ENCODE data around the gene RPS27.
"Not testable (repeated sequence)": the region's sequence is repeated elsewhere in the genome, so short reads cannot be mapped to it uniquely, and the experiment has no call there.

Gene RPS27

DNA sequence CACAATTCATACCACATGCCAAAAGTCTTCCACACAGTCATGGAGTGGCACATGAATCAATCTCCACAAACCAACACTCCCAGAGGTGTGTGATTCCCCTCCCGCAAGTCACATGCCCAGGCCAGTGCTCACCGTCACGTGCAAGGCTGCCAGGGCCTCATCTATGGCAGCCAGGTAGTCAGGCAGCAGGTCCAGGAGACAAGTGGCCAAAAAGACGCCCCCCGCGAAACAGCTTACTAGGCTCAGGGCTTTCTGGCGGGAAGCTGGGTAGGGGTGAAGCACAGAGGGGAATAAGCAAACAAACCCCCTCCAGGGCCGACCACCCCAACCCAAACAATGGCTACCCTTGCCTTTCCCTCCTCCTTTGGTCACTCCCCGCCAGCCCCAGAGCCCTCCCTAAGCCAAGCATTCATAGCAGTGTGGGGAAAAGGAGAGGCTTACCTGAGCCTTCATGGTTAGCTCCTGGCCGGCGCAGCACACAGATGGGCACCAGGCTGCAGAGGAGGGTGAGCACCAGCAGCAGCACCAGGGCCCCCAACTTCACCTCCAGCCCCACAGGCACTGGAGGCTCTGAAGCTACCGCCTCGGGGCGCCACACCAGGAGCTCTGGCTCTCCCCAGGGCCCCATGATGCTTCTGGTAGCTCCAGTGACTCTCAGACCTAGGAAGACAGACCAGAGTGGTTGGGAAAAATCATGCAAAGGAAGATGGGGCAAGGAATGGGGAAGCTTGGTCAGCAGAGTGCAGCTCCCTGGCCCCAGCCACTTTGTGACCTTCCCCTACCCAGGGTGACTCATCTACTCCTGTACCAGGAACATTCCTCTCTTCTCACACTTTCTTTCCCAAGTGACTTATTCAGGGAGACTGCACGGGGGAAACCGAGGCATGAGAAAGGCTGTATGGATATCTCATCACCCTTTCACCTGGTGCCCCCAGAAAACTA is 28.2 kb upstream of the RPS27 start:
- DNase-seq: no peak

DNA sequence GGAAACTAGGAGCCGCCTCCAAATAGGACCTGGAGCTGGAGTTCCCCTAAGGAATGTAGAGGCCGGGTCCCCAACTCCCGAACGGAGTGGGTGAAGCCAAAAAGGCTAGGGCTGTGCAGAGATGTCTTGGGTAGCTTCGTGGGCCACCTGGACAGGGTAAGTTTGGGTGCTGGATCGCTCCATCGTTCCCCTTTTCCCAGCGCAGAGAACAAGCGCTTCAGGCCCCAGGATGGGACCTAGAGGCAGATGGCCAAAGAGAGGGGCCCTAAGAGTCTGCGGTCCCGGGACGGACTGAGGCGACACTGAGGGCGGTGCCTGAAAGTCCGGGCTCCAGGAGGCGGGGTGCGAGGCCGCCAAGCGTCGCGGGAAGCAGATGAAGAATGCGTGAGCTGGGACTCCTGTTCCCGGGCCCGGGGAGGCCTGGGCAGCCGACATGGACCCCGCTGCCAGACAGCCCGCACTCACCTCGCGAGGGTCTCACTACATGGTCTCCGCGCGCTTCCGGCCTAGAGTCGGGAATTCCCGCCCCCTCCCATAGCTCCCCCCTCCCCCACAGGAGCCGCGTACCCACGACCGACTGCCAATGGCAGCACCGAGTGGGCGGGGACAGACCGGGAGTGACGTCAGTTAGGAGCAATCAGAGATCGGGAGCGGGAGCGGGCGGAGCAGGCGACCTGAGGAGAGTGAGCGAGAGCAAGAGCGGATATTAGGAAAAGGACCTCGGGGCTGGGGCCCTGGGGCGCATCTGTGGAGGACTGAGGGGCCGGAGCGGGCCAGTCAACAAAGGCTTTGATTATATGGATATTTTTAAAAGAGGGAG is 27.3 kb upstream of the RPS27 start, which contains the start of gene SLC39A1:
SLC39A1 (minus strand) TSS at position 508 of the 820 bp plus-strand sequence. CDS start 822 bp downstream, outside the sequence.
- peak; percentile 86 for DNase-seq

- no peak for DNase-seq
Measured at GRCh38 chr1:153963850-153964331, 26.7 kb upstream of the RPS27 start.

- peak; percentile 68 for DNase-seq
Measured at GRCh38 chr1:153967107-153967999, 23.2 kb upstream of the RPS27 start, which contains the start of gene CREB3L4. TSS of gene CREB3L4 (plus strand) at chr1:153967902. CDS start at chr1:153968526, 624 bp downstream.

- DNase-seq: no peak
Measured at GRCh38 chr1:153968000-153968363, 22.6 kb upstream of the RPS27 start.

DNA sequence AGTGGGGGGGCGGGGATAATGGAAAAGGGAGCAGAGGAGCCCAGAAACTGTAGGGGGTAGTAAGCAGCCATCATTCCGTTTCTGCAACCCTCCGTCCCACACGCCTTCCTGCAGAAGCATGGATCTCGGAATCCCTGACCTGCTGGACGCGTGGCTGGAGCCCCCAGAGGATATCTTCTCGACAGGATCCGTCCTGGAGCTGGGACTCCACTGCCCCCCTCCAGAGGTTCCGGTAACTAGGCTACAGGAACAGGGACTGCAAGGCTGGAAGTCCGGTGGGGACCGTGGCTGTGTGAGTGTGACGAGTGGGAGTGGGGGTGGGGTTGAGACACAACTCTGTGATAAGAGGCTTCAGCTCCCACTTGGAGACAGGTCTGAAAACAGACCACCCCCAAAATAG is 22.2 kb upstream of the RPS27 start:
- DNase-seq: no peak

DNA sequence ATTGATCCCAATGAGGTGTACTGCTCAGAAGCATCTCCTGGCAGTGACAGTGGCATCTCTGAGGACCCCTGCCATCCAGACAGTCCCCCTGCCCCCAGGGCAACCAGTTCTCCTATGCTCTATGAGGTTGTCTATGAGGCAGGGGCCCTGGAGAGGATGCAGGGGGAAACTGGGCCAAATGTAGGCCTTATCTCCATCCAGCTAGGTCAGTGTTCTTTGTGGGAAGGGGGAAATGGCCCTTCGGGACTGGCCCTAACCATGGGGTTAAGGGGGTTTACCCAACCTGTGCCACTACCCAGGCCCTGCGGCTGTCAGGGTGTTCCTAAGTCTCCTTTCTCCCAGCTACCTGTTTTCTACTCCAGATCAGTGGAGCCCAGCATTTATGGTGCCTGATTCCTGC is 21.6 kb upstream of the RPS27 start:
- DNase-seq: no peak

- no peak for DNase-seq
Measured at GRCh38 chr1:153970346-153970745, 20.2 kb upstream of the RPS27 start.

DNA sequence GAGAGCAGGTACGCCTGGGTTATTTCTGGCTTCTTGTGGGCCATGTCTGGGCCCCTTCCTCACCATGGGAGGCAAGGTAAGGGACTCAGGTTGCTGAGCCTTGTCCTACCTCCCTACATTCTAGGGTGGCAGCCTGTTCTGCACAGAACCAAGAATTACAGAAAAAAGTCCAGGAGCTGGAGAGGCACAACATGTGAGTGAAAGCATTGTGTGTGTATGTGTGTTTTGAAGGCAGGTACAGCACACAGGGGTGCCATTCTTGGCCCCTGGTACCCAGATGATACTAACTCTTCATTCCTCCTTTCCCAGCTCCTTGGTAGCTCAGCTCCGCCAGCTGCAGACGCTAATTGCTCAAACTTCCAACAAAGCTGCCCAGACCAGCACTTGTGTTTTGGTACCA is 17.5 kb upstream of the RPS27 start:
- no peak for DNase-seq

DNA sequence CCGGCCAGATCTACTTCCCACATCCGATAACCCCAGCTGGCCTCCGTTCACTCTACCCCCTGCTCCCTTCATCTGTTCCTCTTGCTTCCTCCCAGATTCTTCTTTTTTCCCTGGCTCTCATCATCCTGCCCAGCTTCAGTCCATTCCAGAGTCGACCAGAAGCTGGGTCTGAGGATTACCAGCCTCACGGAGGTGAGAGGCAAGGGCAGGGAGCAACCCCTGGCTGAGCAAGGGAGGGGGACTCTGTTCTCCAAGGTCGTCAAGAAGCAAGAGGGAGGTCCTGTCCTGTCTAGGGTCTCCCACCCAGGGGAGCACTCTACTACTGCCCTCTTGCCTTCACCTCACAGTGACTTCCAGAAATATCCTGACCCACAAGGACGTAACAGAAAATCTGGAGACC is 17.0 kb upstream of the RPS27 start:
- no peak for DNase-seq

- no peak for DNase-seq
Measured at GRCh38 chr1:153976819-153977249, 13.7 kb upstream of the RPS27 start.

DNA sequence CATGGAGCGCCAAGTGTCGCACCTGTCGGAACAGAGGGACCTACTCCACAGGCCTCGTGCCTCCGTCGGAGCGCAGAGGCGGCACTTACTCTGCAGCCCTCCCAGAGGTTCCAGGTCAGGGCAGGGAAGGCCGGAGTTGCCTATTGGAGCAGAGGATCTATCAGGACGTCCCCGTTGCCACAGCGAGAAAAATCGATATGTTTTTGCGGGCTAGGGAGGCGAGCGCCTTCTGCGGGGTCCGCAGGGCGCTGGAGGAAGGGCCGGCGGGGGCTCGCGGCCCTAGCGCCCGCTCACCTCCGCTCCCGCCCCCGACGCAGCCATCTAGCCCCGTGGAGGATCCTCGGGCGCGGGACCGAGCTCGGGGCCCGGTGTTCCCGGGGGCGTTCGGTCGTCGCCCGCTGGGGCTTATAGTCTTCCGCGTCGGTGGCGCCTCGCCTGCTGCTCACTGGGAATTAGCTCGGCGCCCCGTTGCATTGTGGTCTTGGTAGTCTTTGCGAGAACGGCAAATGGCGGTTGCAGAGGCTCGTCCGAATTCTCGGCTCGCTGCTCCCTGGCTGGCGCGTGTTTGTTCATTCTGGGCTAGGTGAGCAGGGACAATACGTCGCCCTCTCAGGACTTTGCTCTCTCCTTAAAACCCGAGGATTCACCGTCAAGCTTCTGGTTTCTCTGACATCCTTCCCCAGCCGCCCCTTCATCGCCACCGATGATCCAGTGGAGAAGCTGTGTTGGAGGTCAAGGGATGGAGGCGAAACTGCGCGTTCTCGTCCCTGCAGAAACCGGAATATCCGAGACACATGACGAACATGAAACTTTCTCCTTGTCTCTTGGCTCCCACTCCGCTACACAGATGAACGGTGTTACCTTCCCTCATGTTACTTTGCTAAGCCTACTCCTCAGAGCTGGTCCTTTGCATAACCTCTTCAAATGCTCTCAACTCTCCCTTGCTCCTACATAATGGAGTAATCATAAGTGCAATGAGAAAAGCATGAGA is 13.0 kb upstream of the RPS27 start, which contains the start of gene JTB:
JTB (minus strand) TSS at position 425 of the 991 bp plus-strand sequence; CDS start at position 3, 422 bp downstream.
- peak; percentile 74 for DNase-seq

DNA sequence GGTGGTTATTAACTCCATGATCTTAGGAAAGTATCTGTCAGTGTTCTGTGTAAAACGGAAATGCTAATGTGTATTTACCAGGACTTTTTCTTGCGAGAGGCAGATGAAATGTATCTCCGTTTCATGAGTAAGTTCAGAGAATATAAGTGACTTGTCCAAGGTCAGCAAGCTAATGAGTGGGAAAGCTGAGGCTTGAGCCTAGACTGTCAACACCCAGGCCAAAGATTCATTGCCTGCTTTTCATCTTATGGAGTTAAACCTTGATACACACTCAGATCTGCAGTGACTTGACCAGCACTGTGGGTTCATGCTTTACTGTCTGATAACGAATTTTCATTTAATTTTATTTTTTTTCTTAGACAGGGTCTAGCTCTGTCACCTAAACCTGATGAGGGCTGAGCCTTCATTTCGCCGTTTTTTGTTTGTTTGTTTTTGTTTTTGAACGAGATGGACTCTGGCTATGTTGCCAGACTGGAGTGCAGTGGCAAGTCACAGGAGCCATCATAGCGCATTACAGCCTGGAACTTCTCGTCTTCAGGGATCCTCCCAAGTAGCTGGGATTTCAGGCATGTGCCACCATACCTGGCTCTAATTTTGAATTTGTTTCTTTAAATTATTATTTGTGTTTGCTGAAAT is 12.2 kb upstream of the RPS27 start:
- DNase-seq: no peak

DNA sequence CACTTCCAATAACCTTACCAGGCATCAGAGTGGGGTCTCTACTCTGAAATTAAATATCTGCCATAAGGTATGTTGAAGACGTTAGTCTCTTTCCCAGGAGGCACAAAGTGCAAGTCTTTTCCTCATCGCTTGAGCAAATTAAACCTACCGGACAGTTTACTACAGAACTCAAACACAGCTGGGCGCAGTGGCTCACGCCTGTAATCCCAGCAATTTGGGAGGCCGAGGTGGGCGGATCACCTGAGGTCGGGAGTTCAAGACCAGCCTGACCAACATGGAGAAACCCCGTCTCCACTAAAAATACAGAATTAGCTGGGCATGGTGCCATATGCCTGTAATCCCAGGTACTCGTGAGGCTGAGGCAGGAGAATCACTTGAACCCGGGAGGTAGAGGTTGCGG is 11.5 kb upstream of the RPS27 start:
- not testable (repeated sequence) for DNase-seq

- DNase-seq: not testable (repeated sequence)
Measured at GRCh38 chr1:153981735-153982134, 8.8 kb upstream of the RPS27 start.

GRCh38 chr1:153984123-153984894 is 6.3 kb upstream of the RPS27 start:
- no peak for DNase-seq

- DNase-seq: no peak
Measured at GRCh38 chr1:153985341-153985912, 5.1 kb upstream of the RPS27 start.

DNA sequence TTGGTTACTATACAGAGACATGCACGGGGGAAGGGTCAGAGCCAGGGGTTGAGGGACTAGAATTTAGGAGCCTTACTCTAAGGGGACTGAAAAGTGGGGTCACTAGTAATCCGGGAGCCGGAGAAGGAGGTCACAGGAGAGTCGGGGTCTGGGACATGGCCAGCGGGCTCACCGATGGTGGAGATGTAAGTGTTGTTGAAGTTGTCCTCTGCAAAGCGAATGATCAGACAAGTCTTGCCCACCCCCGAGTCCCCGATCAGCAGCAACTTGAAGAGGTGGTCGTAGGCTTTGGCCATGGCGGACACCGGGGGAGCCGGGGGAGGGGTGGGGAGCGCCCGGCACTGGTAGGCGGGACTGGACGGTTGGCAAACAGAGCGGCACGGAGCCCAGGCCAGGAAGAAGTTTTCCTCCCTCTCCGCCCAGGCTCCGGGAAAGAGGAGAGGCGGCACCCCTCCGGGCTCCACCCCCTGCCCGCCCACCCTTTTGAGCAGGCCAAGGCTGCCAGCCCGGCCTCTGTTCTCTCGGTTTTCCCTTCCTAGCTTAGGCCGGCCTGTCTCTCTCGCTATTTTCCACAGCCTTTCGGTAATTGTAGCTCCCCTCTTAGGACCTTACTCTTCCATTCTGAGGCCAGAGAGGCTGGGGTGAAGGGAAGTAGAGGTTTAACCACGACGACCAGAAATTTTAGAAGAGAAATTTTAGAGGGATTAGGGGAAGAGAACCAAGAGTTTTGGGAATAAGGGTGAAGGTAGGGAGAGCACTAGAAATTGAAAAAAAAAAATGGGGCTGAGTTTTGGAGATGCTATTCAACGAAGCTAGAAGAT is 4.4 kb upstream of the RPS27 start, which contains the start of gene RAB13:
RAB13 (minus strand) TSS at position 399 of the 821 bp plus-strand sequence; CDS start at position 296, 103 bp downstream.
- no peak for DNase-seq

All from activated CD4-positive, alpha-beta T cell treated with anti-CD3 and anti-CD28 coated beads for 1 hour (primary cell).